ENCODE results near the gene HHLA2.

Gene HHLA2

DNA sequence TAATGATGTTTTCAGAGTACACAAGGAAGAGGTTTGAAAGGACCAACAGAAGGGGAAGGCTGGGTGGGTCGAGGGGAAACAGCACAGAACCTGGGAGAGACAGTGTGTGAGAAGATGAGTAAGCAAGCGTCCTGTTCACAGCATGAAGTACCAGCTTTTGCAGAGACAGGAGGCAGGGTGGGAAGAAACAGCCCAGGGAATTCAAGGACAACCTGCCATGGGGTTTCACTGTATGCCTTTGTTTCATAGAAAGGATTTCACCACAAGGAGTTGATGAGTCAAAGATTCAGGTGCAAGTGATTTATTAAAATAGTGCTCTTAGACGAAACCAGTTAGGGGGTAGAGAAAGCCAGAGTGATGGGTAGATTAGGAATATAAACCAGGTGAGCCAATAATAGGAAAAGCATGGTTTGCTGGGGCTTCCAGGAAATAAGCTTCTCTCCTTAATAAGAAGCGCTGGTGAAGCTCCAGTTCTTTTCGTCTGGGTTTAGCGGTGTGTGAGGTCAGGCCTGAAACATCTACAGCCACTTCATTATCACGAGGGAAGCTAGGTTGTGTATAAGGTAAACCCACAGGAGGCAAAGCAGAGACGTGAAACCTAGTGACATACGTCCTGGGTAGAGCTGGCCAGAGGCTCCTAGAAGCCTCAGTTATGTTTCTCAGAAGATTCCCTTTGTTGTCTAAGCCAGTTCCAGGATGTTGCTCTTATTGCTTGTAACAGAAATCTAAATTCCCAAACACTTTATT lies 3.9 kb downstream of the HHLA2 start:
- DNase-seq, result no peak

DNA sequence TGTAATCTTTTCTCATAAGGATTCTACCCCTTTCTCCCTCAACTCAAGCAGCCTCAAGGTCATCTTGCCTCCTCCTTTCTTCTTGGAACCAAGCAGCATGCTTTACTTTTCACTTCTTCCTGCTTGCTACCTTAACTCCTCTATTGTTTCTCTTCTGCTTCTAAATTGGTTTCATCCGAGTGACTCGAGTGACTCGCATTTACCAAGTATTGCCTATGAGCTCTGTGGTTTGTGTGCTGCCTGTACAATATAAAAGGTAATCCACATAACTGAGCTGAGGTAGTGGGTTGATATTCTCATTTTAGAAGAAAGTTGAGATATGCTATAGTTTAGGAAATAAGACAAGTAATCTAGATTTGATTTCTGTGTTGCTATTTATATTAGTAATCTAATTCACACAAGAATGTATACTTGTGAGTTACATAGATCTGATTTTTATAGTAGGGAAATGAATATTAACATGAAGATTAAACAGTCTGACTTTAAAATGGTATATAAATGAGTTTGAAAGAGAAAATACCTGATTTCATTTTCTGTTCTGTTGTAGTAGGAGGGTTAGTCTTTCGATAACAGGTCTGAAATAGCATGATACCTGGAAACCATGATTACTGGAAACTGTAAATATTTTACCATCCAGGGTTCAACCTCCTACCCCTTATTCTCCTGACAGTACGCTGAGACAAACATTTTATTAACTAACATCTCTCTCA lies 5.5 kb downstream of the HHLA2 start:
- no peak for DNase-seq

DNA sequence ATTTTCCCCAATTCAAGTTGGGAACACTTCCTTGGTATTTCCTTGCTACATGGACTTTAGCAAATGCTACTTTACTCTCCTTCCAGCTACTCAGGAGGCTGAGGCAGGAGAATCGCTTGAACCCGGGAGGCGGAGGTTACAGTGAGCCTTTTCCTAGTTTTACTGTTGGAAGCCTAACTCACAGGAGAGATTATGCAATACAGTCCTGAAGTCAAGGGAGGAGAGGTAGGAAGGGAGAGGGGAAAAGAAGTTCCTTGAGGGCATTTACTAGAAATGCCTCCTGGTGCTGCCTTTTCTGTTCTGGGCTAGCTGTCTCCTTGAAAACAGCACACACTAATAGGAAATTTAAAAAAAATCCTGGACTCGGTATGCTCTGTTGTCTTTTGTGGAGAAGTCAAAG lies 6.2 kb downstream of the HHLA2 start:
- no peak for DNase-seq

DNA sequence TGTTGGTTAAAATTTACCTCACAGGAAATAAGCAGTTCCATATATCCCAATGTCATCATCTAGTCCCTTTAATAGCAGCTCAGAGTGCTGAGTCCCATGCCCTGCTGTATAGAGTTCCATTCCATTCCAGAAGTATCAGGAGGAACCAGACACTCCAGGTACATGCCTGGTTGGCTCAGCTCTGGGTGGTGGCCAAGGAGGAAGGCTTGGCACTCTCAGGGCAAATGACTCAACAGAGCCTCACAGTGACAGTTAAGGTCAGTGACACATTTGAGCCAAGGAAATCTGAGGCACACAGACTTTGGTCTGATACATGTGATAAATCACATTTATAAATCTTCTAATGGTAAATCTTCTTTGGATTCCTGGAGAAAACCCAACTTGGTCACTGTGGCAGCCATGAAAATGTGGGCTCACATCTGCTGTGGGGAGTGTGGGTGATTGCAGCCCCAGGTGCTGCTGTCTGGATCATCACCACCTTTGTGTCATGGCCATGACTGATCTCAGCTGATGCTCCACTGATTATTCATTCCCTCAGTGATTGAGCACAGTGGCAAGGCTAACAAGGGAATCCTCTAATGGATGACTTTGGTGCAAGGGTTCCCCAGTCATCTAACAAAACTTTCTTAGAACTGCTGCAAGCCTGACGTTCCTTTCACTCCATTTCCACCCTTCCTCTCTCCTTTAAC lies 9.3 kb downstream of the HHLA2 start:
- DNase-seq, result no peak

DNA sequence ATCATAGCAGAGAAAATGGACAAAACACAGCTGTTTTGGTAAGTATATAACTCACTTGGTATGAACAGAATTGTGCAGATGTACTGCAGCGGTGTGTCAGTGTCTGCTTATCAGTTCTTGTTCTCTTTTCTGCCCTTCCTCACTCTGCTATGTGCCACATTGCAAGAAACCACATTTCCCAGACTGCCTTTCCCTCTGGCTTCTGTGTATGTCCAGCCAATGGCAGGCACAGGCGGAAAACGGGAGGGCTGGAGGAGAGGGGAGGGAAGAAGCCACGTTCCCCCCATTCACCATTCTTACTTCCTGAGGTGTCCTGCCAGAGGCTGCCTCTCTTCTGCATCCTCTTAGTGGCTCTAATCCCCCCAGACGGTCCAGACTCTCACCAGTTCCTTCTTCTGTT lies 15.4 kb downstream of the HHLA2 start:
- no peak for DNase-seq

DNA sequence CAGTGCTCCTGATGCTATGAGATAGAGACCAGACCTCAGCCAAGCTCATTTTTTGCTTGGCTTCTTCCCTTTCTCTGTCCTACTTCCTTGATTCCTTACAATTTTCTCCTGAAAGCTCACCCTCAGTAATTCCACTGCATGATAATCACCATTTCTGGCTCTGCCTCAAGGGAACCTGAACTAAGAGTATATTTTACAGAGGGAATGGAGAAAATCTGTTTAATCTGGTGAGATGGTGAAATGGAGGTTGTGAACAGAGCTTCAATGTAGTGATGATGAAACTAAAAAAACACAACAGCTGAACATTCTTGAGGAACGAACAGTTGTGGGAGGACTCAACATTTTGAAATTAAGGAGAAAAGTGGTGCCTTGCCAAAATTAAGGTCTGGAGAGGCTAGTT lies 16.3 kb downstream of the HHLA2 start:
- no peak for DNase-seq

DNA sequence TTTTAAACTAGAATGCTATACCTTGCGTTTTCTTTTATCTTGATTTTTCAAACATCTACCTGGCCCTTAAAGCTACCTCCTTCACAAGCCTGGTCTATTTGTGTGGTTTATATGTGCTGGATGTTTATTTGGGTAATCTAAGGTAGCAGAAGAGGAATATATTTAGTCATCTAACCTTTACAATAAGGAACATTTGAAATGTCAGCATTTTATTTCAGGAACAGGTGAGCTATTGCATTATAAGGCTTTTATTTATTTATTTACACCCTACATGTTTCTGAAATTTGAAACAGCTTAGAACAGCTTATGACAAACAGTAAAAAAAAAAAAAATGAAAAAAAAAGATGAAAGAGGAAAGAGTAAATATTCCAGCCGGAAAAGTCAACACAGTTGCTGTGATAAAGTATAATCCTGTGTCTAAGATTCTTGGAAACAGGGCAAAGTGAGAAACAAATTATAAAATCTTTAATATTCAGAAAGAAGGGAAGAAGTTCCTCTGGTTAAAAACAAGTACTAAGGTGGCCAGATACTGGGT lies 19.5 kb downstream of the HHLA2 start:
- no peak for DNase-seq

DNA sequence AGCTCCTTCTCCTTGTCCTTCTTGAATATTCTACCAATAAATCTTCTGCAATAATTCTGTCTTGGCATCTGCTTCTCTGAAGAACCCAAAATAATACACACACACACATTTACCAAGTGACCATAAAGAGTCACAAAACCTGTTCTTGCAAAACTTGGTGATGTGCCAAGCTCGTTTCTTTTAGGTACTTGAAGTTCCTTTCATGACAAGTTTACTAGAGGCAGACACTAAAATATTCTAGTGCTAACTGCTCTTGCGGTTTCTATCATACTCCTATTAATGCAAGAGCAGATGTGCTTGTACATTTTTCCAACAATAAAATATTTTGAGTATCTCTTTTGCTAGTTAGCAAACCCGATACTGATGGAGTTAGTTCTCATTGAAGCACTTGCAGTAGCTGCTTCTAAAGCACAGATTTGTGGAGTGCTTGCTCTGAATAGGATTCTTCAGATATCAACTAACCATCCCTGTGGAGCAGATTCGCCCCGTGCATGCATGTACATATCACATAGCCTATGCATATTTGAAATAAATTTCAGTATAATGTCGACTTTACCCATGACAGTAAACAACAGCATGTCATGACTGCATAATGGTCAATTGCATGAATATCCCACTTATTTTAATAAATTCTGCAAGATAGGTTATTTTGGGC lies 23.2 kb downstream of the HHLA2 start:
- DNase-seq, result no peak

DNA sequence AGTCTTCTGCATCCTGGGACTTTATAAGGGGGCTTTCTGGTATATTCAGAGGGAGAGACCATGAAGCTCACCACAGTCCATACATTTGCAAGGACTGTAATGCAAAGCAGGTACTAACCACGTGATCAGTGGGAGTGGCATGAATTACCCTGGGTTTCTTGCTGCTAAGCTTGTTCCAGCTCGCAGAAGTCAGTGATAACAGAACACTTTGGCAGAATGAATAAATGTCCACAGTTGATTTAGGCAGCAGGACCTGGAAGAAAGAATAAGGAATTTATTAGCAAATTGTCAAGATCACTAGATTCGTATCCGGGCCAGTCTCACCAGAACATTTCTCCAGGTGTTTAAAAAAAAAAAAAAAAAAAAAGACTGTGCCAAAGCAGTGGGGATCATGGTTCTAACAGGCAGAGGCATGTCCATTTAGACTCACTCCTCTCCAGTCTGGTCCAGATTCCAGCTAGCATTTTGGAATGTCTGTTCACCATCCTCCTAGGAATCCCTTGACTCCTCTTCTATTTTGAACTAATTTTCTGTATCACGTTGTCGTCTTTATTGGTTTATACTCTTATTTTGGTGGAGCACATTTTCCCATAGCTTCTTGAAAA lies 24.5 kb downstream of the HHLA2 start:
- no peak for DNase-seq

DNA sequence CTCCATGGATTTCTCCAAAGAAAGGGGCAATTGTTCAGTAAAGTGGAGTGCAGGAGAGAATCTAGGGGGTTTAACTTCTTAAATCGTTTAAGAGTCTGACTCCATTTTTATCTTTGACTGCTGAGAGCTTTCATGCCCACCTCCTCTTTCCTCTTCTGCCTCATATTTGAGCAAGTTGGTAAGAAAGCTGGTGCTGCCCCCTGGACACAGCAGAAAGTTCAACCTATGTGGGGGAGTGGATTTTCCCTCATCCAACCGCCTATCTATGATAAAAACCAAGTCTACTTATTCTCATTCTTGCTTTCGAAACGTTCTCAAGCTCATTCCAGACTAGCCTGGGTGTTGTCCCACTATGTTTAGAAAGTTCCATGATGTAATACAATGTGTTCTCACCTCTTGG lies 26.0 kb downstream of the HHLA2 start:
- DNase-seq, result no peak

DNA sequence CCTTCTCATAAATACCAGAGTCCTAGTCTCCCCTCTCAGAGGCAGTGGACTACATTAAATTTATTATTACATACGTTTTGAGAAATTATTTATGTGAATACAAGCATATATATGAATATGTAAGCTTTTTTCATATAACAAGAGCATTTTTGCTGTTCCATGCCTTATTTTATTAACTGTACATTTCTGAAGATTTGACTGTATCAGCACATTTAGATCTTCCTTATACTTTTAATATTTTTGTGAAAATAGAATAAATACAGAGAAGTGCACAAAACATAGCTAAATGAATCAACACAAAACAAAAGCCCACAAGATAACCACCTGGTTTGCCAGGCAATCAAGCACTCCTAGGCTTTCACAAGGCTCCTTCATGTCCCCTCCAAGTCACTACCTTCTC lies 27.8 kb downstream of the HHLA2 start:
- DNase-seq, result no peak

DNA sequence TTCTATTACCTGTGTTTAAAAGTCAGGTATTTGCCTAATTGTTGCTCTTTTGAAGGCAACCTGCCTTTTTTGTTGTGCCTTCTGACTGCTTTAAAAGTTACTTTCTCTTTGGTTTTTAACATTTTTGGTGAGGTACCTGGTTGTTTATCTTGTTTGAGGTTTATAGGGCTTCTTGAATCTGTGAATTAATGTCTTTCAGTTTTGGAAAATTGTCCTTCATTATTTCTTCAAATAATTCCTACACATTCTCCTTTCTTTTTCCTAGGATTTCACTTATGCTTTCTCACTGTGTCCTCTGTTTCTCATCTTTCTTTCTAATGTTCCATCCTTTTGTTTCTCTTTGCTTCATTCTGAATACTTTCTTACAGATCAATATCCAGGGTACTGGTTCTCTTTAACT lies 30.8 kb downstream of the HHLA2 start:
- DNase-seq, result no peak

DNA sequence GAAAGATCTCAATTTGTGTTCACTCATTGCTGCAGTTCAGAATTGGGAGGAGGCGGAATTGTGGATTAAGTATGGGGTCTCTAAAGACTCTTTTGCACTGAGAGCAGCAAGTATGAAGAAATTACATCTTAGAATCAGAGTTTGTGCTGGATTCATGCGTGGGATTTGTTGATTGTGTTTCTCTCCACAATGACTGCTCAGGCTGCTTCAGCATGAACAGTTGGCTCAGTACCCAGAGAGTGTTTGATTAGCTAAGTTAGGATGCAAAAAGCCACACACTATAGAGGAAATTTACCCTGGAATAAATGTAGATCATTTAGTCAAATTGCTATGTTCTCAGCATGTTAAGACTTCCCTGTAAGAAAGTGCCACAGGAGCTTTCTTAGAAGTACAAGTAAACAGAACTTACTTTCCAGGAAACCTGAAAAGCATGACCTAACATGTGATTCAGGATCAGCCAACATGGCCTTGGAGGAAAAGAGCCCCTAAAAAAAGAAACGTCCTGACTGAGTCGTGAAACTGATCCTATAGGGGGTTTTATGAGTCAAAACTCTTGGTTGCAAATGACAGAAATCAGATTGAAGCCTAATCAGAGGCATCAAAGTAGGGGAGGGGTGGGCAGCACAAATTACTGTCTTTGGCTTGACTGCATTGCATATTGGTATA lies 32.6 kb downstream of the HHLA2 start:
- no peak for DNase-seq

DNA sequence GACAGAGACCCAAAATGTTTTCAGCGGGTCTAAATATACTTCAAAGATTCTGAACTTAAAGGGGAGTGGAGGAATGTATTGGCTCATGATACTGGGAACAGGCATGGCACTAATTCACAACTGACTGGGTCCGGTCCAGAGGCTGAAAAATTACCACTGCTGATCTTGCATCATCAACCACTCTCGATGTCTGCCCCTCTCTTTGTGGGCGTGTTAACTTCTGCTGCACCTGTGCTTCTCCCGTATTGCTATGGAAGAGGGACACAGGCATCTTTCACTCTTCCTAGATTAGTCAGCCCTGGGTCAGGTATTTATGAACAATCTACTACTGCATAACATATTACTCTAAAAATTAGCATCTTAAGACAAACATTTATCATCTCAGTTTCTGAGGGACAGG lies 33.2 kb downstream of the HHLA2 start:
- no peak for DNase-seq

DNA sequence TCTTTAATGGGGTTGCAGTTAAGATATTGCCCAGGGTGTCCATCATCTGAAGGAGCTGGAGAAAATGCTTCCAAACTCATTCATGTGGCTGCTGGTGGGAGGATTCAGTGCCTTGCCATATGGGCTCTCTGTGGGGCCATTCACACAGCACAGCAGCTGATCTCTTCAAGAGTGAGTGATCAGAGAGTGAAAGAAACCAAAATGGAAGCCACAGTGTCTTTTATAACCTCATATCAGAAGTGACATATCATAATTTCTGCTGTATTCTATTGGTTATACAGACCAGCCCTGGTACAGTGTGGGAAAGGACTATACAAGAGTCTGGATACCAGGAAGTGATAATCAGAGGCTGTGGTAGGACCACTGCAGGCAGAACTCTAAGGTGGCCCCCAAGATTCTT lies 33.6 kb downstream of the HHLA2 start:
- DNase-seq, result no peak

DNA sequence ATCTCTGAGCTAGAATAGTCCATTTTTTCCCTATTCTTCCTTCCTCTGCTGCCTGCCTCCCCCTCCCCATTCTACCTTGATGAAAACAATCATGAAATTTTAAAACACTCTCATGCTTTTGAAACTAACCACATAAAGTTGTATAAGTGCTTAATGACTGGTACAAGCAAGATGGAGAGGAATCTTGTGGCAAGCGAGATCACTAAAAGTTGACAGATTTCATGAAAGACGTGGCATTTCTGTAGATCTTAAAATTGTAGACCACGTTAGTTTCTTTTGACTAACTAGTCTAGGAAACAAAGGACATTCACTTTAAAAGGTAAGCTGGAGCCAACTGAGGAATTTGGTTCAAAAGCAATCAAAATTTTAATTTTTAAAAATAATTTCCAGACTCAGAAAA lies 35.4 kb downstream of the HHLA2 start:
- no peak for DNase-seq

DNA sequence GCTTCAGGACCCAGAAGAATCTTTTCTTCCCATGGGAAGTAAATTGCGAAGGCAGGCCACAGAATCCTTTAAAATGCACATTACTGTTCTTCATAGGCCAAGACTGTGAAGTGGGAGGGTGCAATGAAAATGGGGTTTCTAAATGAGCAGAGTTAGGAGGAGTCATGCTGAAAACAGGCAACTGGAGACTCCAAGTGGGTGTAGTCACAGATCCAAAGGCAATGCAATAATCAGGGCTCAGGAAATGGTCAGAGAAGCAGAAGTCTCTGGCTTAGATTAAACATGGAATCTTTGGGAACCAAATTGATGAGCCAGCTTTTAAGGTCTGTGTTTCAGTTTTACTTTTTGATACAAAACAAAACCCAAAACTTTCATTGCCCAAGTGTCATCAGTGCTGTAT lies 37.6 kb downstream of the HHLA2 start:
- DNase-seq, result no peak

DNA sequence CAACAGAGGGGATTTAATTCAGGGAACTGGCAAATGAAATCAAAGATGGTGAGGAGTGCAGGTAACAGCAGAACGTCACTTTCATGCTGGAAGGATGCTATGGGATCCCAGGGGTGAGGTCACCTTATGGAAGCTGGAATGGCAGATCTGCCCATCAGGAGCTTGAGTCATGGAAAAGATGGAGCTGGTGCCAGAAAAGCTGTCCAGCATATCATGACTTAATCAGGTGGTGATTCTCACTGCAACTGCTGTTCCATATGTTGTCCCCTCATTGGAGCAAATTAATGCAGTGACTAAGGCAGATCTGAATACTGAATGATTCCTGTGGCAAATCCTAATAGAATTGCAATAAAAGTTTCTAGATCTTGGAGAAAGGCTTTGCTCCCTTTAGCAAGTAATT lies 38.4 kb downstream of the HHLA2 start:
- DNase-seq, result no peak

DNA sequence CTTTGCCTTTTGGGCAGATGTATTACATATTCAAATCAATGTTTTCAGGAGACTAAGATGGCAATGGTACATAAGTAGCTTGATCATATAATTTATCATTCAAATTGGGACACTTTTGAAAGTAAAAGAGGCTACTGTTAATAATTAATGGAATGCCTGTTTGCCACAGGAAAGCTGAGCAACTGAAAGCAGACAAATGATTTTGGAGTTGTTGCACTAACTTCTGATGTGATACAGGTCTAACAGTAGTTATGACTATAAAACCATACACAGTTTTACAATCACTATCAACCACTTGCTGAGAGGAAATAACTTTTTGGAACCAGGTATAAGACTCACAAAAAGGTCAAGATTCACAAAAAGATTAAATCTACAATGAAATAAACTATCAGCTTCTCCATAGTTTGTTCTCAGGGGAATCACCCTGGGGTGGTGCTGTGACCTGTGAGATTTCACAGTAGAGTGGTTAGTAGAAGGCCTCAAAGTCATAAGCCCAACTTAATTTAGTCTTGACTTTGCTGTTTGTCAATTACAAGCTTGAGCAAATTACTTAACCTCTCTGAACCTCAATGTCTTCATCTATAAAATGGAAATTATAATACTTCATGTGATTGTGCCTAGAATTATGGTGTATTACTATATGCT lies 42.7 kb downstream of the HHLA2 start:
- no peak for DNase-seq

DNA sequence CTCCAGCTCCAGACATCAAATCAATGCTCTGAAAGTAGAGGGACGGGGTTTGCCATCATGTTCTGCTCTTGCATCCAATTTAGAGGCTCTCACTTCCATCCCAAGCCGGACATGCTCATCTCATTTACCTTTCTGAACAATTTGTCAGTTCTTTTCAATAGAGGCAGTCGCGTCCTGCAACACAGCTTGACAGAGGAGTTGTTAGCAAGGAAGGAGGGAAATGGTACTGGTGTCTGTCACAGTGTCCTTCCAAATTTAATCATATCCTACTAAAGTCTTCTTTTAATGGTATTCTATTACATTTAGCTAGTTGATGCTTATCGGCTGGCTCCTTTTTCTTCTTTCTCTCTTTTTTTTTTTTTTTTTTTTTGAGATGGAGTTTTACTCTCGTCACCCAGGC lies 45.6 kb downstream of the HHLA2 start:
- DNase-seq, result no peak

DNA sequence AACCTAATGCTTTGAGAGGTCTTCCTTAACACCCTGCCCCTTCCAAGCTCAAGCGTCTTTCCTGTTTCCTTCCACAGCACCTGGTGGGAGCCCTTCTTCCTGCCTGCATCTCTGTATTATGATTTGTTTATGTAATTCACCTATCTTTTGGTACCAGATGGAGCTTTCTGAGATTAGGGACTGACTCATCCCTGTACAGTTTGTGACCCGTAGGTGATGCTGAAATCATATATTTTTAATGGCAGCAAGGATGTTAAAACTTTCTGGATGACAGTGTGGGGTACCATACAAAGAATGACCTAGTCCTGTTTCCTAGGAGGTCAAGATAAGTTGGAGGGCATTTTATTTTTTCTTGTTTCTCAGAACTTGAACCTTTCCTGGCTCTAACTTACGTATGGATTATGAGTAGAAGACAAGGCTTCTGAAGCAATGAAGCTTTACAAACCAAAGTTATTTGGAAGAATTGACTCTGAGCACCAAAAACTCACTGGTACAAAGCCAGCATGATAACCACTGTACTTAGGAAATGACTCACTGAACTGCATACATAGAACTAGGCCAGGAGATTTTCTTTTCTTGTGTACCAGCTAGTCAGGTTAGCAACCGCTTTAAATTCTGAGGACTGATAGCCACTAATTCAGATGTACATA lies 46.6 kb downstream of the HHLA2 start:
- DNase-seq, result no peak
